NCI-H748 treated with DMSO at 0.1 percent for 48 hours (cell line): ENCODE measurements around the gene WDR64.

Experiments used
- DNase-seq: peaks from one replicate; lab custom pipeline; 2025; lab: John Stamatoyannopoulos, UW

WDR64 gene

GRCh38 chr1:241838897-241839296, 186.8 kb downstream of the WDR64 start:
- no peak for DNase-seq

- DNase-seq = no peak
Measured at GRCh38 chr1:241839369-241839979, 187.4 kb downstream of the WDR64 start.

- no peak for DNase-seq
Measured at GRCh38 chr1:241840164-241840563, 188.1 kb downstream of the WDR64 start.

- no peak for DNase-seq
Measured at GRCh38 chr1:241841691-241842090, 189.6 kb downstream of the WDR64 start.

- DNase-seq = no peak
Measured at GRCh38 chr1:241842565-241842964, 190.5 kb downstream of the WDR64 start.

GRCh38 chr1:241844593-241844992, 192.5 kb downstream of the WDR64 start:
- DNase-seq = peak; percentile 37

- DNase-seq = no peak
Measured at GRCh38 chr1:241846375-241846774, 194.3 kb downstream of the WDR64 start.

- no peak for DNase-seq
Measured at GRCh38 chr1:241846862-241847539, 194.9 kb downstream of the WDR64 start.

- DNase-seq = no peak
Measured at GRCh38 chr1:241847540-241847795, 195.4 kb downstream of the WDR64 start.

GRCh38 chr1:241847796-241848685, 196.0 kb downstream of the WDR64 start, which contains the start of gene EXO1:
EXO1 (plus strand) TSS chr1:241848204; CDS start chr1:241850426, 2,222 bp downstream.
- peak; percentile 80 for DNase-seq

- no peak for DNase-seq
Measured at GRCh38 chr1:241848686-241849344, 196.7 kb downstream of the WDR64 start.

- no peak for DNase-seq
Measured at GRCh38 chr1:241849345-241849695, 197.2 kb downstream of the WDR64 start.
